Measurements from ENCODE around the gene MYL5. TPM values are rescaled to one million over a fixed set of nuclear protein-coding genes. Genes with fewer than 3 reads are reported as not detected.
"Not testable (repeated sequence)": the region's sequence is repeated elsewhere in the genome, so short reads cannot be mapped to it uniquely, and the experiment has no call there.

MYL5 gene
- total RNA-seq, 1 experiment from 2014 or later = 0.99 TPM

DNA sequence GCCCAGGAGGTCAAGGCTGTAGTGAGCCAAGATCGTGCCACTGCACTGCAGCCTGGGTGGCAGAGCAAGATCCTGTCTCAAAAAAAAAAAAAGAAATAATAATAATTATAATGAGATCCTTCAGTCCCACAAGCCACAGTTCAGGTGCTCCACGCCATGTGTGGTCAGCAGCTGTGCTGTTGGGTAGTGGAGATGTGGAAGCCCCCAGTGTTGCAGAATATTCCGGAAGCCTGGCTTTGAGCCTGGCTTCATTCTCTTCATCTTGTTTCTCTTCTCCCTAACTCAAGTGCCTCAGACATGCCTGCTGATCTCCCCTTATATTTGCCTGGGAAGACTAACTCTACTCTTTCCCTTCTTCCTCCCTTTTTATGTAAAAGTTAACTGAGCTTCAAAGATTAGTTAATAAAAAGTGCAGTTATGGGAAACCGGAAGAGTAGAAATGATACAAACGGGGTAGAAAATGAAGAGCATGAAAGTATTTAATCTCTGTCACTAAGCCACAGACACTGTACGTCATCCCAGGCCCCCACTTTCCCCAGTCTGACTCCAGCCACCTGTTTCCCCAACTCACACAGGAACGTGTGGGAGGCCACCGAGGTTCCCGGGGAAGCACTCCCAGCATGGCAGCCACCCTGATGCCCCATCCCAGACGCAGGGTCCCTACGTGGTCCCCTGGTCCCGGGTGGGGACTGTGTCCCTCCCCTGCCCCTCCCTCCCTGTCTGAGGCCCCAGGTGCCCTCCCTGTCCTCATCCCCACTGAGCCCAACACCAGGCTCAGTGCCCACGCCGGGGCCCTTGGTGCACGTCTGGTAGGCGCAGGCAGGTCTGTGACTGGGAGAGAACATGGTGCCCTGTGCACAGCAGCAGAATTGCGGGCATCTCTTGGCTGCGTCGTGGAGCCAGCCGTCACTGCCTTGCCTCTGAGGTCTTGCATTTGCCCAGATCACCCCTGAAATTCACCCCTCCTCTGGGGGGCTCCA lies 55.3 kb downstream of the MYL5 start:
- no peak for DNase-seq (ENCODE audit: low read depth)

DNA sequence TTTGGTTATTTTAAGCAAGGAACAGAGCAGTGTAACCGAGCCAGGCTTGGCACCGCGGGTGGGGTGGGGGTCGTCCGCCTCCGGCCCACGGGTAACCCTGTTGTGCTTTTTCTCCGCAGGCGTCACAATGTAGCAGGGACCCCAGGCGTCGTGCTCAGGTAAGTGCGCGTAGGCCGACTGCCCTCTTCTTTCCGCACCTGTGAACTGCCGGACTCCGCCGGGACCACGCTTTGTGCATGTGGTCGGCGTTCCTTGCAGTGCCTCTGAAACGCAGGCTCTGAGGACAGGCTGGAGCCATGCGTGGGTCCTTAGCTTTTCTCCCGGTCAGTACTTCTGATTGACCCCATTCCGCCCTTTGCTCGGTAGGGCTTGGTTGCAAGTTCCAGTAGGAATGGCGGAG lies 56.2 kb downstream of the MYL5 start:
- DNase-seq (ENCODE audit: low read depth) = no peak

DNA sequence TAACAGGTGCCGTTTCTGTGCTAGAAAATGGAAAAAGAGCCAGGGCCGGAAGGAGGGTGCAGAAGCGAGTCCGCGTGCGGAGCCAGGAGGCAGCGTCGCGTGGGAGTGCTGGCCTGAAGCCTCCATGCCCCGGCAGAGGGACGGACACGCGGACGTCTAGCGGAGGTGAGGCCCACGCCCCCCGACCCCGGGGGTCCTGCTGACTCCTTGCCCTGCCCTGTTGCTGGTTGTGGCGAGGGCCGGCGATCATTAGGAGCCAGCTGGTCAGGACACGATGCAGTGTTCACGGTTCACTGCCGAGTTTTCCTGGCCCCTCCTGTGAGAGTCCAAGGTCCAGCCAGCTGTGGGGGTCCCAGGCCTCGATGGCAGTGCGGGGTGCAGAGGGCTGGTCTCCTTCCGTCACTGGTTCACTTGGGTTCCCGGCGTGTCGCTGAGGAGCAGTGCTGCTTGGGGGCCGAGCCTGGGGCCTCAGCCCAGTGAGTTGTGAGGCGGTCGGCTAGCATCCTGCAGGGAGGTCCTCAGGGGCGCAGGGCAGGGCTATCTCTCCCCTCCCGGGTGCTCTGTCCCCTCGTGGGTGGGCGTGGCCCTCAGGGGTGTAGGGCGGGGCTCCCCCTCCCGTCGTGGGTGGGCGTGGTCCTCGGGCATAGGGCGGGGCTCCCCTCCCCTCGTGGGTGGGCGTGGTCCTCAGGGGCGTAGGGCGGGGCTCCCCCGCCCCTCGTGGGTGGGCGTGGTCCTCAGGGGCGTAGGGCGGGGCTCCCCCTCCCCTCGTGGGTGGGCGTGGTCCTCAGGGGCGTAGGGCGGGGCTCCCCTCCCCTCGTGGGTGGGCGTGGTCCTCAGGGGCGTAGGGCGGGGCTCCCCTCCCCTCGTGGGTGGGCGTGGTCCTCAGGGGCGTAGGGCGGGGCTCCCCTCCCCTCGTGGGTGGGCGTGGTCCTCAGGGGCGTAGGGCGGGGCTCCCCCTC lies 56.9 kb downstream of the MYL5 start:
- not testable (repeated sequence) for DNase-seq (ENCODE audit: low read depth)

Other genes starting within 250 kb of the MYL5 start
- 7.0 and 18.4 TPM in 2 replicates for gene ZNF721, start 175.4 kb upstream of the MYL5 start, total RNA-seq (2014; rRNA removed; shearing (Covaris generic))
- 31.4 and 38.2 TPM in 2 replicates for gene PIGG, start 175.3 kb upstream of the MYL5 start, total RNA-seq (2014; rRNA removed; shearing (Covaris generic))
- not detected in 2 replicates for gene TMEM271, start 98.2 kb upstream of the MYL5 start, total RNA-seq (2014; rRNA removed; shearing (Covaris generic))
- 0.05 TPM in 1 of 2 replicates, not detected in the other for gene PDE6B, start 49.0 kb upstream of the MYL5 start, total RNA-seq (2014; rRNA removed; shearing (Covaris generic))
- gene ATP5ME, start 266 bp upstream of the MYL5 start, total RNA-seq (2014; rRNA removed; shearing (Covaris generic)) = 157 and 216 TPM in 2 replicates
- not detected in 2 replicates for gene SLC49A3, start 14.6 kb downstream of the MYL5 start, total RNA-seq (2014; rRNA removed; shearing (Covaris generic))
- 25.3 and 33.3 TPM in 2 replicates for gene PCGF3, start 31.3 kb downstream of the MYL5 start, total RNA-seq (2014; rRNA removed; shearing (Covaris generic))
- gene CPLX1, start 151.6 kb downstream of the MYL5 start, total RNA-seq (2014; rRNA removed; shearing (Covaris generic)) = not detected in 2 replicates